ENCODE data around the gene COL17A1. TPM values are rescaled to one million over a fixed set of nuclear protein-coding genes. Genes with fewer than 3 reads are reported as not detected.

Gene COL17A1
- total RNA-seq, 4 donors from 2014 or later = 0.17 to 0.29 (median 0.26) TPM; not detected in 1

DNA sequence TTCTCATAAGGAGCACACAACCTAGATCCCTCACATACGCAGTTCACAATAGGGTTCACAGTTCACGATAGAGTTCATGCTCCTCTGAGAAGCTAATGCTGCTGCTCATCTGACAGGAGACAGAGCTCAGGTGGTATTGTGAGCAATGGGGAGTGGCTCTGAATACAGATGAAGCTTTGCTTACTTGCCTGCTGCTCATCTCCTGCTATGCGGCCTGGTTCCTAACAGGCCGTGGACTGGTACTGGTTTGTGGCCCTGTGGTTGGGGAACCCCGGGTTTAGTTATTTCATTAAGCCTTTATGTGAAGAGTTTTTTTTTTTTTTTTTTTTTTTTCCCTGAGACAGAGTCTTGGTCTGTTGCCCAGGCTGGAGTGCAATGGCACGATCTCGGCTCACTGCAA, 99.3 kb downstream of the COL17A1 start:
- H3K4me1 ChIP-seq = peaks cover 23 to 82% (median 76%) of the 10 kb centered on the region in 4 donors
- intact Hi-C loops (cut with DNase I) = no loop called here

DNA sequence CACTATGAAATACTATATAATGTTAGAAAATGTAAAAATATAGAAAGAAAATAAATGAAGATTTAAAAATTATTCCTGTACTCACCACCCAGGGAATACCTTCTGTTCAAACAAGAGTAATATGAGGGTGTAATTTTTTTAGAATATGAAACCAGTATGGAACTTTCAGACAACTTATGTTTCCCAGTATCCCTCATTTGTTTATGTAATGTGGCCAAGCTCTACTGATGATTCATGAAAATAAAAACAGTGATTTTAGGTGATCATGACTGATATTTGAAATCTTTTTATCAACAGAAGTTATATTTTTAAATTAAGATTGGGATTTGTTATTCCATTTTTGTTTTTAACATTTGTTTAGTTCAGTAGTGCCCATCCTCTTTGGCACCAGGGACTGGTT, 100.0 kb downstream of the COL17A1 start:
- Histone ChIP-seq H3K4me3 (no peak overlapping the region), H3K27ac (replicated peaks in 1 of 4) (no peak overlapping the region), H3K9me3 (no peaks in the 10 kb centered on the region), H3K4me1 (peaks cover 23 to 79% (median 74%) of the 10 kb centered on the region in 4 donors), H3K27me3 (no peaks in the 10 kb centered on the region), H3K36me3 (no peaks in the 10 kb centered on the region)
- no peak for TF ChIP-seq POLR2A (IDR thresholded peaks at IDR 0.05; ENCODE audit: low read depth)
- no peak for TF ChIP-seq POLR2AphosphoS5 (IDR thresholded peaks at IDR 0.05)
- TF ChIP-seq EP300 (IDR thresholded peaks at IDR 0.05) = no peak
- TF ChIP-seq, protein P1, sequence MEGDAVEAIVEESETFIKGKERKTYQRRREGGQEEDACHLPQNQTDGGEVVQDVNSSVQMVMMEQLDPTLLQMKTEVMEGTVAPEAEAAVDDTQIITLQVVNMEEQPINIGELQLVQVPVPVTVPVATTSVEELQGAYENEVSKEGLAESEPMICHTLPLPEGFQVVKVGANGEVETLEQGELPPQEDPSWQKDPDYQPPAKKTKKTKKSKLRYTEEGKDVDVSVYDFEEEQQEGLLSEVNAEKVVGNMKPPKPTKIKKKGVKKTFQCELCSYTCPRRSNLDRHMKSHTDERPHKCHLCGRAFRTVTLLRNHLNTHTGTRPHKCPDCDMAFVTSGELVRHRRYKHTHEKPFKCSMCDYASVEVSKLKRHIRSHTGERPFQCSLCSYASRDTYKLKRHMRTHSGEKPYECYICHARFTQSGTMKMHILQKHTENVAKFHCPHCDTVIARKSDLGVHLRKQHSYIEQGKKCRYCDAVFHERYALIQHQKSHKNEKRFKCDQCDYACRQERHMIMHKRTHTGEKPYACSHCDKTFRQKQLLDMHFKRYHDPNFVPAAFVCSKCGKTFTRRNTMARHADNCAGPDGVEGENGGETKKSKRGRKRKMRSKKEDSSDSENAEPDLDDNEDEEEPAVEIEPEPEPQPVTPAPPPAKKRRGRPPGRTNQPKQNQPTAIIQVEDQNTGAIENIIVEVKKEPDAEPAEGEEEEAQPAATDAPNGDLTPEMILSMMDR (IDR thresholded peaks at IDR 0.05) = no peak
- intact Hi-C loops (cut with DNase I) = no loop called here
- no peak for DNase-seq (ENCODE audit: extremely low spot score)

More for the DNA sequence above, 99.3 kb downstream of the COL17A1 start:
- Histone ChIP-seq H3K27ac (replicated peaks in 1 of 4) (no peak overlapping the region), H3K27me3 (no peaks in the 10 kb centered on the region), H3K36me3 (no peaks in the 10 kb centered on the region), H3K9me3 (no peaks in the 10 kb centered on the region), H3K4me3 (no peak overlapping the region)
- DNase-seq (ENCODE audit: extremely low spot score) = no peak
- WGBS = 84% methylated on average over 7 of the region's 7 CpGs
- TF ChIP-seq POLR2AphosphoS5 (IDR thresholded peaks at IDR 0.05) = no peak
- TF ChIP-seq POLR2A (IDR thresholded peaks at IDR 0.05; ENCODE audit: low read depth) = no peak
- TF ChIP-seq EP300 (IDR thresholded peaks at IDR 0.05) = no peak
- TF ChIP-seq, protein P1 (IDR thresholded peaks at IDR 0.05) = no peak

DNA sequence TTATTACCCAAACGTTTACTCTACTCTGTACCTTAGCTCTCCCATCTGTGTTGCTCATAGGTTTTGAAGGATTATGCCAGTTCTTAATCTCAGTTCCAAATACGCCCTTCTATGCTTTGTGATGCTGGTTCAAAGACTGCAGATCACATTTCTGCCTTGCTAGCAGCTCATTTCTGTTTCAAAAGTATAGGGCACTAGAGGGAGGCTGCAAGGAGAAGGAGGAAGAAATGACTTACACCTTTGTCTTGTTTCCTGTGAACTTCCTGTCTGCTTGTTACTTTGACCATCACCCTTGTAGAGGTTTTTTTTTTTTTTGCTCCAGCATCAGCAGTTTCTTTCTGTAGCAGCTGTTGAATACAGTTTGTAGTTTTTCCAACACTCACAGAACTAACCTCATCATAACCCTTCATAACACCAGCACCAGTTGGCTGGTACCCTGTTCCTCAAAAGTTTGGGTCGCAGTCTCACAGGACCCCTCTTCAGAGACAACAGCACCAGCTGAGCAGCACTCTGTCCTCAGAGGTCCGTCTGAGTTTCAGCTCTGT, 102.2 kb downstream of the COL17A1 start:
- Histone ChIP-seq H3K9me3 (no peaks in the 10 kb centered on the region), H3K27me3 (no peaks in the 10 kb centered on the region), H3K36me3 (no peaks in the 10 kb centered on the region), H3K27ac (replicated peaks in 1 of 4) (no peak overlapping the region), H3K4me1 (peaks cover 23 to 62% (median 54%) of the 10 kb centered on the region in 4 donors), H3K4me3 (no peak overlapping the region)
- no peak for TF ChIP-seq POLR2A (IDR thresholded peaks at IDR 0.05; ENCODE audit: low read depth)
- TF ChIP-seq, protein P1 (IDR thresholded peaks at IDR 0.05) = no peak
- no peak for TF ChIP-seq EP300 (IDR thresholded peaks at IDR 0.05)
- TF ChIP-seq POLR2AphosphoS5 (IDR thresholded peaks at IDR 0.05) = no peak
- intact Hi-C loops (cut with DNase I) = loop anchor here (5.0 kb wide), 1 partner anchor 34 kb away; no protein-coding TSS in a partner anchor
- 36% methylated on average over 4 of the region's 4 CpGs for WGBS
- DNase-seq (ENCODE audit: extremely low spot score) = no peak

DNA sequence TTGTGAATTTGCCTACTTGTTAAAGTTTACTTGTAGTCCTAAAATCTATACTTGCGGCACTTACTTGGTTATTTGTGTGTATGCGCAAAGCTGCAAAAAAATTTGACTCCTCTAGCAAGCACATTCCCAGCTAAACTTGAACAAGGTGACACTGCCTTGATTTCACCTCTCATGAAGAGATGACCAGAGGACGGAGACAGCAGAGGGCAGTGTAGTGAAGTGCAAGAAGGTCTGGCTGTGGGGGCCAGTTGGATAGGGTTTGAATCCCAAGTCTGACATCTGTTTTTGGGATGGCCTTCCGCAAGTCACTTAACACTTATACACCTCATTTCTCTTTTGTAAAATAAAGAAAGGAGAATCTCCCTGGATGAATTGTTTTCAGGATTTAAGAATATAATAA, 103.0 kb downstream of the COL17A1 start:
- no peaks in the 10 kb centered on the region for H3K27me3 ChIP-seq
- H3K27ac ChIP-seq (replicated peaks in 1 of 4) = no peak overlapping the region
- DNase-seq (ENCODE audit: extremely low spot score) = no peak
- WGBS = 99% methylated on average over 4 of the region's 4 CpGs
- intact Hi-C loops (cut with DNase I) = loop anchor here (5.0 kb wide), 1 partner anchor 35 kb away; no protein-coding TSS in a partner anchor
- H3K9me3 ChIP-seq = no peaks in the 10 kb centered on the region
- H3K4me1 ChIP-seq = peaks cover 23 to 54% (median 46%) of the 10 kb centered on the region in 4 donors
- H3K36me3 ChIP-seq = no peaks in the 10 kb centered on the region
- H3K4me3 ChIP-seq = no peak overlapping the region
- TF ChIP-seq EP300 (IDR thresholded peaks at IDR 0.05) = no peak
- TF ChIP-seq POLR2AphosphoS5 (IDR thresholded peaks at IDR 0.05) = no peak
- TF ChIP-seq, protein P1 (IDR thresholded peaks at IDR 0.05) = peak in 1 of 3 experiments; percentile 12

Other genes starting within 250 kb of the COL17A1 start
- 10 to 100 TPM; 30.5 to 69.3 (median 40.0) TPM for gene SH3PXD2A, start 230.3 kb downstream of the COL17A1 start, total RNA-seq
- gene STN1, start 167.7 kb downstream of the COL17A1 start, total RNA-seq = 10 to 100 TPM; 18.7 to 27.7 (median 24.9) TPM
- gene SLK, start 118.7 kb downstream of the COL17A1 start, total RNA-seq = 100 to 1,000 TPM in 2 of 4 donors, 10 to 100 TPM in 2; 83.1 to 105 (median 102) TPM
- gene SFR1, start 36.3 kb upstream of the COL17A1 start, total RNA-seq = 1 to 10 TPM; 4.9 to 9.1 (median 7.8) TPM
- gene CFAP43, start 146.5 kb upstream of the COL17A1 start, total RNA-seq = under 1 TPM in 2 of 4 donors, not detected in 2; 0.17 to 0.33 TPM
- gene GSTO1, start 169.0 kb upstream of the COL17A1 start, total RNA-seq = 100 to 1,000 TPM; 123 to 172 (median 152) TPM
- gene GSTO2, start 183.3 kb upstream of the COL17A1 start, total RNA-seq = under 1 TPM; 0.42 to 0.99 (median 0.63) TPM

Data from esophagus muscularis mucosa (tissue), 4 donors.